CD4-positive, alpha-beta T cell treated with Interleukin-12 subunit alpha and Interleukin-12 subunit beta, for 1 hour (primary cell): ENCODE data around the gene SLC41A3.
"Not testable (repeated sequence)": the region's sequence is repeated elsewhere in the genome, so short reads cannot be mapped to it uniquely, and the experiment has no call there.

Experiments used
- DNase-seq: peaks from one replicate; pipeline ENCODE4 v3.0.0-alpha.2; 2020

The SLC41A3 gene

DNA sequence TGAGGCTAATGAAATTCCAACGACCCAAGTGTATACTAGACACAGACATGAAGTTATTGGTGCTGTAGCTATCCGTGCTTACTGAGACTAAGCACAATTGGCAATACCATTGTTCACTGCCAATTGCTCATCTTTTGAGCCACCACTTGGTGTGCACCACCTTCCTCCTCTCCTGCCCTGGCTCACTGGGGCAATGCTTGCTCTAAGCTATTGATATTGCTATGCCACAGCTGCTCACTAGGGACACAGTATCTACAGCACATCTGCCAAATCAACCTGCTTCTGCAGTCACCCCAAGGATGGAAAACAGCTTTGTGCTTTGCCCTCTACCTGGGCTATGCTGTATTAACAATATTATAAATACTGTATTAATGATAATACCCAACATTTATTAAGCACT is 99.0 kb downstream of the SLC41A3 start:
- not testable (repeated sequence) for DNase-seq

GRCh38 chr3:125977104-125977503 is 106.8 kb downstream of the SLC41A3 start:
- not testable (repeated sequence) for DNase-seq

- DNase-seq = not testable (repeated sequence)
These were observed 107.9 kb downstream of the SLC41A3 start for GRCh38 chr3:125976003-125976390.

- DNase-seq = not testable (repeated sequence)
These were observed 108.5 kb downstream of the SLC41A3 start for GRCh38 chr3:125975245-125976002.

DNA sequence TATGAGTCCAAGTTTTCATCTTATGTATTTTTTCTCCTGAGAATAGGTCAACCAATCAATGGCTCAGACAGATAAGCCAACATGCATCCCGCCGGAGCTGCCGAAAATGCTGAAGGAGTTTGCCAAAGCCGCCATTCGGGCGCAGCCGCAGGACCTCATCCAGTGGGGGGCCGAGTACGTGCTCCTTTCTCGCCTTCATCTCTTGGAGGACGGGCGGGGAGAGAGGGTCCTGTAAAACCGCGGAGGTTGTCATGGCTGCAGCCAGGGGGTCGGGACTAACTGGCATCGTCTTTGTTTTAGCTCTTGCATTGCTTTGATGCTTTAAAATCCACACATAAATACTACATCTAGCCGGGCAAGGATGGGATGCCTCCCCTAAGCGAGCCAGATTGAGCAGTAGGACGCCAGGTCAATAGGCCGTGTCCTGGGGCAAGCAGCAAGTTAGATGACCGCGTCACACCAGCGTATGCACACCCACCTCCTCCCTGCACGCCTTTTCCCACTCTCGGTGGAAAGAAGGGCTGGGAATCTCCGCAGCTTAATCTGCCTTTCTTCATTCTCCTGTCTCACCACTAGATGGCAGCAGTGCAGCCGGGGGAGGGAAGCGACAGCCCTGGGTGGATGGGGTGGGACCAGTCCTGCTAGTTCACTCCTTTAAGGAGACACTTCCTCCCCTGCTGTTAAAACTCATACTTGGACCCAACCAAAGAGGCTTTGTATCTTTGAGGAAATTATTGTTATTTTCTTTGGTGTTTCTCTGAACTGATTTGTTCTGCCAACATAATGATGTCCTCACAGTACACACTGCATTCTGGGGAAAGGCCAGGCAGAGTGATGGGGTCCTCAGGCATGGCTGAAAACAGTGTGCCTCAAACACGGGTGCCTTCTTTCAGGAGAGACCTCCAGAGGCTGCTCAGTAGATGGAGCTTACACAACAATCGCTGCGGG is 111.7 kb downstream of the SLC41A3 start:
- peak; percentile 51 for DNase-seq

DNA sequence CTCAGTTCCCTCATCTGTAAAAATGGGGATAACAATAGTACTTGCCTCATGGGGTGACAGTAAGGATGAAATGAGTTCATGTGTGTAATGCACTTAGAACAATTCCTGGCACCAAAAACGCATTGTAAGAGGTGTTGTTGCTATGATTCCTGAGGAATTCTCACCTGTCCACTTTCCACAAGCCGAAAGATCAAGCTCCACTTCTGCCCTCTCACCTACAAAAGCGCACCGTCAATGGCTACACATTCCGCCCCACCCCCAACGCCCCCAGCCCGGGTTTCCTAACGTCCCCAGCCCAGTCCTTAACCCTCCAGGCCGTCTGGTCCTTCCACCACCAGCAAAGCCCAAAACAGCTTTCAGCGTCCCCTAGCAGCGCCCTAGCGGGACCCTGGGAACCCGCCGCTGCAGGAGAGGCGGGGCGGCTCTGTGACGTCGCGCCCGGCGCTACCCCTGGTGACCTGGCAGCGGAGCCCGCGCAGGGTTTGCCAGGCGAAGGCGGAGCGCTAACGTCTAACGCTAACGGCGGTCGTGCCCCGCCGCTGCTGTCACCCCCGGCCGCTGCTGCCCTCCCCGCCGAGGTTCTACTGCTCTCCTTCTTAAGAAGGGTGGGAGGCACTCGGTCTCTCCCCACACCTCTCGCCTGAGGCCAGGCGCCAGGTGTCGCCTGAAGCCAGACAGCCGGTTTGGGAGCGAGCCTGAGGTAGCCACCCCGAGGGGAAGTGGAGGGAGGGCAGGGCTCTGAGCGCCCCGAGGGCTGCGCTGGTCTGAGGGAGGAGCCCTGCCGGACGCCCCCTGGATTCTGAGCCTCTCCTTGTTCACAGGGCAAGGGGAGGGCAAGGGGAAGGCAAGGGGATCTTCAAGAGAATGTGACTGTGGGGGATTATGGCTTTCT is 115.0 kb downstream of the SLC41A3 start, which contains the start of gene ROPN1B:
TSS of gene ROPN1B (plus strand) at position 478 of the 892 bp plus-strand sequence. CDS start 2,877 bp downstream, outside the sequence.
- not testable (repeated sequence) for DNase-seq

DNA sequence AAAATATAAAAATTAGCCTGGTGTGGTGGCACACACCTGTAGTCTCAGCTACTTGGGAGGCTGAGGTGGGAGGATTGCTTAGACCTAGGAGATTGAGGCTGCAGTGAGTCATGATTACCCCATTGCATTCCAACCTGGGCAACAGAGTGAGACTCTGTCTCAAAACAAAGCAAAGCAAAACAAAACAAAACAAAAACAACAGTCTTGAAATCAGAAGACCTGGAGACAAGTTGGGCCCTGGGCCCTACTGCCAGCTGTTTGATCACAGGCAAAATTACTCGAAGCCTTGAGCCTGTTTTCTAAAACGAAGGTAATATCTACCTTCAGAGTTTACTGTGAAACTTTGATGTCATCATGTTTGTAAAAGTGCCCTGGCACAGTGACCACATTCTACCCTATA is 115.8 kb downstream of the SLC41A3 start:
- DNase-seq = not testable (repeated sequence)

DNA sequence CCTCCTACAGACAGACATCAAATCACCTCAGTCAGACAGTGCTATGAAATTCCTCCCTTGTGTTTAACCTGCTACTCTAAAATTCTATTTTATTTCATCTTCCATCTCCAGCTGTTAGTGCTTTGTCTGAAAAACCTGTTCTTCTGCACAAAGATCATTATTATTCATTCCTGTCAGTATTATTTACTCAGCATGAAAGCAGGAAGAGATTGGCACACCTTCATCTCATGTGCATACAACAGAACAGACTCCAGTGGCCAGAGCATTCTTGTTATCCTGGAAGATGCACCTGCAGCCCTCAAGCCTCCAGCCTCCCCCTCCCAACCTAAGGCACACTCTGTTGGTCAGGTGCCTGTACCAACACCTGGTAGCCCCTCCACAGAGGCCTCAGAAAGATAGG is 116.8 kb downstream of the SLC41A3 start:
- DNase-seq = no peak

DNA sequence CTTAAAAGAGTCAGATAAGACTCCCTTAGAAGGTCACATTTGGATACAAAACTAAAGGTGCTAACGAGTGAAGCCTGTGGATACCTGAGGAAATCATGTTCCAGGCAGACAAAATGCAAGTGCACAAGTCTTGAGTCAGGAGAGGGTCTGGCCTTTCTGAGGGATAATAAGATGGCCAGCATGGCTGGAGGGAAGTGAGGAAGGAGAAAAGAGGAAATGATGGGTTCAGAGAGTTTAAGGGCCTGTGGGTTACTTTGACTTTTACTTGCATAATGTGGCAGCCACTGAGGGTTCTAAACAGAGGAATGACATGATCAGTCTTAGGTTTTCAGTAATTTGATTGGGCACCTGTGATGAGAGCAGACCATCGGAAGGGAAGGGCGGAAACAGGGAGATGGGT is 118.4 kb downstream of the SLC41A3 start:
- DNase-seq = no peak

GRCh38 chr3:125963834-125964233 is 120.1 kb downstream of the SLC41A3 start:
- DNase-seq = not testable (repeated sequence)

GRCh38 chr3:125961289-125961589 is 122.7 kb downstream of the SLC41A3 start:
- DNase-seq = no peak

DNA sequence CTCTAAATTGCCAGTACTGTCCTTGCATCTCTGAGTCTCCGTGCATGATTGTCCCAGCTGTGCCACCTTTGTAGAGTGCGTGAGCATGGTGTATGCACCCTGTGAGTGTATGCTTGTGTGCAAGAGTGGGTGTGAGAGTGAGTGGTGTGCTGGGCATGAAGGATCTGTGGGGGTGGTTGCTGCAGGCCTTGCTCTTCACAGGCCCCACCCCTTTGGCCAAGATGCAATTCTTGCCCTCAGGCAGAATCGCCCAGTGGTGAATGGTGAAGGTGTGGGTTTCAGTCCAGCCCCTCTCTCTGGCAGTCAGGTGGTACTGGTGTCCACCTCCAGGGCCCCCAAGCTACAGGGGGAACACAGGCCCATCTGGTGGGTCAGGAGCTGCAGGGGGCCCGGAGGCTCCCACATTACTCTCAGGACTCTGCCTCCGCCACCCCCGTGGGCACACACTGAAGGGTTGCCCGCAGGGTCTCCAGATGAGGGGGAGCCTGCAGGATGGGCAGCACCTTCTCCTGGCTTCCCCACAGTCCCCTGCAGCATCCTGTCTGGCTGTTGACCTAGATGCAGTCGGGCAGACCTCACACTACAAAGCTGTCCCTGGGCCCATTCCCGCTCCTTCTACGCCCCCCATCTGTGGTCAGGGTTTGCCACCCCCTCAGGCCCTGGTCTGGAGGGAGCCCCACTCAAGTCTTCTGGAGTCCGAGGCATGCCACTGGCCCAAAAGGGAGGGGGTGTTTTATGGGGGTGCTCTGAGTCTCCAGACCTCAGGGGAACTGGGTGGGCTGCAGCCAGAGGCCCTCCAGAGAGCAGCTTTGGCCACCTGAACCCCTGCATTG is 123.3 kb downstream of the SLC41A3 start:
- DNase-seq = no peak

- DNase-seq = no peak
These were observed 123.9 kb downstream of the SLC41A3 start for GRCh38 chr3:125960066-125960424.

DNA sequence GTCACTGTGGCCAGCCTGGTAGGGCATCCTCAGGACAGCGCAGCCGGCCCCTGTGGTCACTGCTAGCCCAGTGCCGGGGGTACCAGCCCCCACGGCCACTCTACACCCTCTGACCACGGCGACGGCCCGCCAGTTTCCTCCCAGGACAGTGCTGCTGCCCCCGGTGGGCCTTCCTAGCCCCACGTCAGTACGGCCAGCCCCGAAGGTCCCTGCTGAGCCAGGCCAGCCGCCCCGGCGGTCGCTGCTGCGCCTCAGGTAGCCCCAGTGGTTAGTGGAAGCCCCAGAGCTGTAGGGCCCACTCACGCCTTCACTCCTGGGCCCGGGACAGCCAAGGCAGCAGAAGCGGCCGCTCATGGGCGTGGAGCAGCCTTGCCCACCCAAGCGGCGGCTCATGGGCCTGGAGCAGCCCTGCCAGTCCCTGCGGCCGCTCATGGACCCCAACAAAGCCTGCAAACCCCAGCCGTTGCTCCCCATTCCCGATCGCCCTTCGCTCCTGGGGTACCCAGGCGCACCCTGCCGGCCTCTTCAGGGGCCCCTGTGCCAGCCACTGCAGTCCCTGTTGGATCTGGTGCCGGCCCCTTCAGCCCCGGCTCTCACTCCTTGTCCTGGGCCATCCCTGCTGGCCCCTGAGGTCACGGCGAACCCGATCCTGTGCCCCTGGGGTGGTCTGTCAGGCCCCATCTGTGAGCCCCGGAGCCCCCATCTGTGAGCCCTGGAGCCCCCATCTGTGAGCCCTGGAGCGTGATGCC is 124.4 kb downstream of the SLC41A3 start:
- DNase-seq = no peak

DNA sequence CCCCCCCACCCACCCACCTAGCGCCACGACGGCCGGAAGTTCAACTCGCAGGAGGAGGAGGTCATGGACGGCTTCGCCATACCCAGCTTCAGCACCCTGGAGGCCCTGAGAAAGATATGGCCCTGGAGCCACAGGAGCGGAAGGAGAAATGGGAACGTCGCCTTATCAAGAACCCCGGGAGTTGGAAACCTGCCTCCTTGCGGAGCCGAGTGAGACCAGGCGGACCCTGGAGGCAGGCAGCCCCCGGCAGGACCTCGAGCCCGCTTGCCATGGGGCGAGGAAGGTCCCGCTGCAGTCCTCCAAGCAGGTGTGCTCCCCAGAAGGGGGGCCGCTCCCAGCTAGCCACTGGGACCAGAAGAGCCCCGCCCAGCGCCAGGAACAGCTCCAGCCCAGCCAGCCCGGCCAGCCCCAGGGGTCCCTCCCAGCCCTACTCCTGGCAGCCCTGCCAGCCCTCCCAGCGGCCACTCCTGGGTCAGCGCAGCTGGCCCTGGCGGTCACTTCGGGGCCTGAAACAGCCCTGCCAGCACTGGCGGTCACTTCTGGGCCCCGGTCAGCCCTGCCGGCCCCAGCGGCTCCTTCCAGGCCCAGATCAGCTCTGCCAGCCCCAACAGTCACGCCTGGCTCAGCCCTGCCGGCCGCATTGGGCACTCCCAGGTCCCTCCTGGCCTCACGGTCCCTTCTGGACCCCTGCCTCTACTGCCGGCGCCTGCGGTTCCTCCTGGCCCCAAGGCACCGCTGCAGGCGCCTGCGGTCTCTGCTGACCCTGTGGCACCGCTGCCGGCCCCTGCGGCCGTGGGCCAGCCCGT is 125.2 kb downstream of the SLC41A3 start:
- DNase-seq = no peak

DNA sequence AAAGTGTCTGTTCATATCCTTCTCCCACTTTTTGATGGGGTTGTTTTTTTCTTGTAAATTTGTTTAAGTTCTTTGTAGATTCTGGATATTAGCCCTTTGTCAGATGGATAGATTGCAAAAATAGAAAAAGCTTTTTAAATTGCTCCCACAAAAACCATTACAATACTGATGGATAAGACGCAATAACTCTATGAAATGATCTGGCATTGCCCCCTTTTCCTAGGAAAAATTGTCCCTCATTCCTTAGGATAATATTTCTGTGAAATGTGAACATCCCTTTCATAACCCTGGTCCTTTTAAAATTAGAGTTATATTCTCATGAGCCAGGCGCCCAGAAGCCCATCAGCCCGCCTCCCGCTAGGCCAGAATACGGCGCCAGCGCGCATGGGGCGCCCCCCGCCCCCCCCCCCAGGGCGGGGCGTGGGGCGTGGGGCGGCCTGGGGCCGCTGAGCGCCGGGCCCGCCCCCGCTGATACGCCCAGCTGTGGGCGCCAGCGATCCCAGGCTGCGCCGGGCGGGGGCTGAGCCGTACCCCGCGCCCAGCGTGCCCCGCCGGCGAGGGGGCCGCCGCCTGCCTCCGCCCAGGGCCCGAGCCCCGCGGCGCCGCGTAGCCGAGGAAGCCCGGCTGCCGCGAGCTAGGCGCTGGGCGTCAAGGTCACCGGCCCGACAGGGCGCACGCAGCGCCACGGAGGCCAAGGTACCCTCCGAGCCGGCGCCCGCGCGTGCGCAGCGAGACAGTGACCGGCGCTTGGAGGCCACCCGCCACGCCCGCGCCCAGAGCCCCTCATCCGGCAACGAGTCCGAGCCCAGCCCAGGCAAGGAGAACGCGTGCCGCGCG is 126.0 kb downstream of the SLC41A3 start:
- no peak for DNase-seq

- DNase-seq = not testable (repeated sequence)
These were observed 126.9 kb downstream of the SLC41A3 start for GRCh38 chr3:125957020-125957419.
